Aorta (tissue), 5 donors: Measurements from ENCODE around the gene RAB3D. TPM values are rescaled to one million over a fixed set of nuclear protein-coding genes. Genes with fewer than 3 reads are reported as not detected.
"Not testable (repeated sequence)": the region's sequence is repeated elsewhere in the genome, so short reads cannot be mapped to it uniquely, and the experiment has no call there.

Experiments used
- ATAC-seq: fragments of 200-7000 bp; cut with Tn5 transposase; one replicate; pipeline ENCODE4 v1.9.1; 2022; ENCODE audit warnings: moderate library complexity; ENCODE audit not compliant: low FRiP score
- DNase-seq, 2 donors: peaks; one replicate each; pipeline ENCODE4 v3.0.0-alpha.2; 2020
- H3K27ac ChIP-seq, 2 donors: one replicate each; pipeline ENCODE4 v1.5.1; 2013; ENCODE audit warnings: low read length in 2 of 2, mild to moderate bottlenecking in 2 of 2, moderate library complexity in 2 of 2, control low read depth in 1 of 2, inconsistent platforms in 1 of 2, low read depth in 1 of 2
- H3K27me3 ChIP-seq, 2 donors: one replicate each; pipeline ENCODE4 v1.6.1; 2013; ENCODE audit warnings: control low read depth in 1 of 2, low read length in 1 of 2, mild to moderate bottlenecking in 1 of 2, moderate library complexity in 1 of 2; ENCODE audit not compliant: insufficient read depth in 2 of 2, control insufficient read depth in 1 of 2
- H3K36me3 ChIP-seq, 2 donors: one replicate each; pipeline ENCODE4 v1.6.1; 2013; ENCODE audit warnings: control low read depth in 1 of 2, low read length in 1 of 2, mild to moderate bottlenecking in 1 of 2; ENCODE audit not compliant: insufficient read depth in 2 of 2, control insufficient read depth in 1 of 2
- H3K4me1 ChIP-seq, 2 donors: one replicate each; pipeline ENCODE4 v1.6.1; 2013; ENCODE audit warnings: low read length in 2 of 2, control low read depth in 1 of 2, mild to moderate bottlenecking in 1 of 2, moderate library complexity in 1 of 2; ENCODE audit not compliant: insufficient read depth in 2 of 2, control insufficient read depth in 1 of 2
- H3K4me3 ChIP-seq, 2 donors: one replicate each; pipeline ENCODE4 v1.5.1; 2013; ENCODE audit warnings: low read length in 2 of 2, control low read depth in 1 of 2, mild to moderate bottlenecking in 1 of 2
- H3K9me3 ChIP-seq: one replicate; pipeline ENCODE4 v1.6.1; 2013; ENCODE audit warnings: mild to moderate bottlenecking, low read length; ENCODE audit not compliant: control insufficient read depth
- WGBS, 2 donors: extraction: QIAGEN DNeasy Blood & Tissue Kit; methylation state at CpG; one replicate each; pipeline ENCODE4 v1.1.7; 2013; 5-methylcytosine and 5-hydroxymethylcytosine counted together
- intact Hi-C, 2 donors: fragments of 100-400 bp; cut with DNase I; formaldehyde crosslinking; loops; one replicate each; pipeline versions ENCODE4 v1.14.2 to v1.15.0; 2022
- polyA plus RNA-seq, 2 donors: library from polyadenylated mRNA; stranded (reverse); fragments of 200-250 nt; gene quantifications; one replicate each; pipeline ENCODE4 v1.2.3, GENCODE V29; 2013
- total RNA-seq, 2 donors: library from RNA; stranded (reverse); fragmentation: NEBNext Ultra II Directional; extraction: Animal tissue kit (Norgen Biotek cat#: 25700); gene quantifications; one replicate each; pipeline ENCODE4 v1.2.1, GENCODE V29; 2021
- donor health status: healthy with polysubstance abuse.
- donor health status: Bipolar disorder and iron deficiency.
- donor health status: DM: no; HTN: no; CAD: no.
- donor health status: DM: no; HTN: no; CAD: no.
- donor health status: DM: yes; HTN: yes; CAD: no.

RAB3D gene
- total and polyA plus RNA-seq, 4 donors = 3.0 to 32.7 (median 16.9) TPM

DNA sequence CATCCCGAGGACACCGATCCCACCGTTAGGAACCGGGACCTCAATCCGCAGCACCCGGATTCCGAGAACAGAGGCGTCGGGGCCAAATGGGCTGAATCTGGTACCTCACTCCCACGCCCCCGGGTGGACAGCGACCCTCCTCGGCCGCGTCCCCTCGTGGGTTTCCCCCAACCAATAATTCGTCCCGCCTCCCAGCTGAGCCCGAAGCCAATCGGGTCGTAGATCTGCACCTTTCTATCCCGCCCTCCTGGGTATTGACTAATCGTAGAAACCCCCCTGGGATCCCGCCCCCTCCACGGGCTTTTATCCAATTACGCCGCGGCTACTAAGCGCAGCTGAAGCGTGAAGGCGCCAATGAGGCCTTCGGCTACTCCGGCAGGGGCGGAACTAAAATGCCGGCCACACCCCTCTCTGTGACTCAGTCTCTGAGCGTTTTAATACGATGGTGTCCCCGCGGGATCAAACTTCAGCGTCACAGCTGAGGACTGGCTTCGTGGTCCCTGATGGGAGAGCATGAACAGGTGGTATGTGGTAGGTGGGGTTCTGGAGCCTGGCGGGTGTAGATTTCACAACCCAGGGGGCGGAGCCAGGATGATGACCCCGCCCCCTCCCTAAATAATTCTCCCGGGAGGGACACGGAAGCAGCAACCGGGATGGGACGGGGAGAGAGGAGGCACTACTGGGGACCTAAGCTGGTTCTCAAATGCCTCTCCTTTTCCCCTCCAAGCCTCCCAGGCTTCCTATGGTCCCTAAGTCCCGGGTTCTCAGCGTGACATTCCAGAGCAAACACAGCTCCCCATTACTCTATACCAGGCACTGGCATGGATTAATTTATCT lies 6.9 kb upstream of the RAB3D start, which contains the start of the genes CCDC159 and TMEM205:
CCDC159 (plus strand) TSS at position 416 of the 837 bp plus-strand sequence; CDS start at position 504, 88 bp downstream.
TMEM205 (minus strand) TSS at position 165 of the 837 bp plus-strand sequence. CDS start 649 bp downstream, outside the sequence.
- Histone ChIP-seq H3K4me1 (no peaks in the 10 kb centered on the region), H3K4me3 (peak within 1 kb of the TSS; percentile 39 to 51), H3K9me3 (peaks cover 1% of the 10 kb centered on the region), H3K27ac (peak within 1 kb of the TSS; percentile 36 to 69), H3K36me3 (no peaks in the 10 kb centered on the region), H3K27me3 (no peaks in the 10 kb centered on the region)
- DNase-seq (peak; percentile 99), ATAC-seq (peak; percentile 95)
- intact Hi-C loops = no loop called here
- WGBS, 2 donors = 0% methylated on average over 50 of the region's 50 CpGs

DNA sequence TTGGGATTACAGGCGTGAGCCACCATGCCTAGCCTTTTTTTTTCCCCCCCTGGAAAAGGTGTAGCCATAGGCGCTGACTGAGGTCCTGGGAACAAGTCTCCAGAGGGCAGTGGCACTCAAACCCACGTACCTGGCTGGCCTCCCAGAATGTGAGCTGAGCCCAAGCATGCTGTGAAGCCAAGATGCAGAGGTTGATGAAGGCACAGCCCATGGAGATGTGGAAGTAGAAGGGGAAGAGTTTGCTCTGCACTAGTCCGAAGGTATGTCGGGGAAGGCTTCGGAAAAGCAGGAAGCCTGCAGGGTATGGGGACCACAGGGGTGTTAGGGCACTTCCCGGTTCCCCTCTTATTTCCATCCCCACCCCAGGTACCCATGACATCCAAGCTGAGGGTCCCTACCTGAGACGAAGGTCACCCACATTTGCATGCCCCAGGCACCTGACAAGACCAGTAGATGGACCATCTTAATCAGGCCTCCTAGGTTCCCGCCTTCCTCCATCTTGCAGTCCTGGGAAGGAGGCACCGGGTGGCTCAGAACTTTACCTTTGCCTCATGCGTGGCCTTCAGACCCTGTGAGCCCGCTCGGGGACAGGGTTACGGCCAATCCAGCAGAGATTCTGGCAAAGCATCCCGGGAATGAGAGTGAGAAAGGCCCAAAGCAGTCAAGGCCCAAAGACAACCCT lies 5.8 kb upstream of the RAB3D start:
- H3K36me3 ChIP-seq = no peaks in the 10 kb centered on the region
- ATAC-seq (no peak), DNase-seq (no peak)
- H3K9me3 ChIP-seq = peaks cover 1% of the 10 kb centered on the region
- H3K27ac ChIP-seq = peak overlapping the region in 1 of 2 donors; percentile 16
- H3K4me3 ChIP-seq = peak overlapping the region in 1 of 2 donors; percentile 39
- H3K27me3 ChIP-seq = no peaks in the 10 kb centered on the region
- 20 to 25% methylated on average over 15 of the region's 15 CpGs for WGBS, 2 donors
- intact Hi-C loops = no loop called here
- no peaks in the 10 kb centered on the region for H3K4me1 ChIP-seq

DNA sequence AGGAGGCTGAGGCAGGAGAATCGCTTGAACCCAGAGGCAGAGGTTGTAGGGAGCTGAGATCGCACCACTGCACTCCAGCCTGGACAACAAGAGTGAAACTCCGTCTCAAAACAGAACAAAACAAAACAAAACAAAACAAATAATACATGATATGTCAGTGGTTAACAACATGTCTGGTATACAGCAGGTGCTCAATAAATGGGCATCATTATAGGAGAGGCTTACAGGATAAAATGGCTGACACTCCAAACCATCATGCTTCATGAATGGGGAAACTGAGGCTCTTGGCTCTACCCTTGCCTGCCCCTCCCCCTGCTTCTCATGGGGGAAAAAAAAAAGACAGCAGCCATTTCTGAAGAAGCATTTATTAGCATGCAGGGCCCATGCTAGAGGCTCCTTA lies 3.0 kb upstream of the RAB3D start:
- ATAC-seq (no peak), DNase-seq (no peak)
- 86 to 95% methylated on average over 3 of the region's 3 CpGs for WGBS, 2 donors
- Histone ChIP-seq H3K4me3 (no peak overlapping the region), H3K4me1 (no peaks in the 10 kb centered on the region), H3K27ac (no peak overlapping the region), H3K27me3 (no peaks in the 10 kb centered on the region), H3K36me3 (no peaks in the 10 kb centered on the region), H3K9me3 (no peaks in the 10 kb centered on the region)
- intact Hi-C loops = no loop called here

DNA sequence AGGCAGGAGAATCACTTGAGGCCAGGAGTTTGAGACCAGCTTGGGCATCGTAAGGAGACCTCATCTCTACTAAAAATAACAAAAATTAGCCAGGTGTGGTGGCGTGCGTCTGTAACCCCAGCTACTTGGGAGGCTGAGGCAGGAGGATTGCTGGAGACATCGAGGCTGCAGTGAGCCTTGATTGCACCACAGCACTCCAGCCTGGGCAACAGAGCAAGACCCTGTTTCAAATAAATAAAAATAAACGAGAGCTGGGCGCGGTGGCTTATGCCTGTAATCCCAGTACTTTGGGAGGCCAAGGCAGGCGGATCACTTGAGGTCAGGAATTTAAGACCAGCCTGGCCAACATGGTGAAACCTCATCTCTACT lies 626 bp upstream of the RAB3D start:
- H3K4me1 ChIP-seq, H3K9me3 ChIP-seq, ATAC-seq, H3K36me3 ChIP-seq, H3K4me3 ChIP-seq, H3K27me3 ChIP-seq, DNase-seq, intact Hi-C loops: not testable (repeated sequence)
- 77 to 80% methylated on average over 8 of the region's 8 CpGs for WGBS, 2 donors
- H3K27ac ChIP-seq = peak overlapping the region in 1 of 2 donors; percentile 7

DNA sequence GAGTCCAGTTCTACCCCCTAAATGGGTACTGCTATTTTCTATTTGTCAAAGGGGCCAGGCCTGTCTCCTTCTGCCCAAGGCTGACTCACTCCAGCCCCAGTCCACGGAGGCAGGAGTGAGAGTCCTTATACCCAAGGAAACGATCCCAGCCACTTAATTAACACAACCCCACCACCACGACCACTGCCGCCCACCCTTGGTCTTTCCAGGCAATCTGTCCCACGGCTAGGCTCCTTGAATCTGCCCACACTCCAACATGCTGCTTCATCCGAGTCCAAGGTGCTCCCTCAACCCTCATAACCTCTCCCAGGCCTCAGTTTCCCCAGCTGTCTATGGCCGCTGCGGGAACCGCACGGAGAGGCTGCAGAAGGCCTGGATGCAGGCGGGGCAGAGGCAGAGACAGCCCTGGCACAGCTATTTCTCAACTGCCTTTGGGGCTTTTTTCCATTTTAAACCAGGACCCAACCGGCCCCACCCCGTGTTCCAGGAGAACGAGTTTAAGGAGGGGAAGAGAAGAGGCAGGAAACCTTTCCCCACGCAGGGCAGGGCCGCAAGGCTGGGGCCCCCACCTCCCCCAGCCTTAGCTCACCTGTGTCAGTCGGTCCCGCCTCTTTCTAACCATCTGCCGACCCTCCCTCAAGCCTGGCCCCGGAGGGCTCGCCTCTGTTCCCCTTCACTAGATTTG lies 746 bp downstream of the RAB3D start:
- H3K36me3 ChIP-seq = peaks cover 0 to 4% of the 10 kb centered on the region in 2 donors
- no peaks in the 10 kb centered on the region for H3K27me3 ChIP-seq
- H3K27ac ChIP-seq = no peak overlapping the region
- no peaks in the 10 kb centered on the region for H3K4me1 ChIP-seq
- intact Hi-C loops = loop anchor here in 1 of 2 donors (5.0 kb wide), 2 partner anchors 39 to 41 kb away; partner anchors contain the start of gene TSPAN16
- H3K4me3 ChIP-seq = peak overlapping the region; percentile 58 to 72
- DNase-seq = no peak
- ATAC-seq = peak; percentile 49
- 10 to 11% methylated on average over 21 of the region's 21 CpGs for WGBS, 2 donors
- no peaks in the 10 kb centered on the region for H3K9me3 ChIP-seq

DNA sequence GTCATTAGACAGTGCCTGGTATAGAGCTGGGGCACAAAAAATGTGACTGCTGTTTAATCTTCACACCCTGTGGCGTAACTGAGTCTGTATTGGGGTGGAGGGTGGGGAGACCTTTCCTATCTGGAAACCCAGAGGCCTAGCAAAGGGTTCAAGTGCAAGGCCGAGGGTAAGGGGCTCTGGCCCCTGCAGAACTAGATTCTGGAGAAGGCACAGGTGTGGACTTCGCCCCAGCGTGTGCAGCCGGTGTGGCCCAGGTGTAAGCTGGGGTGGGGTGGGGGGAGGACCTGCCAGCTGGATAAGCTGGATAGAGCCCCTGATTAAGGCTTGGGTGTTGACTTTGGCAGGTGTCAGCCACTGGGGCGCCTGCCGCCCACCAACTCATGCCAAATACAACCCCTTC lies 1.3 kb downstream of the RAB3D start:
- no peak overlapping the region for H3K4me3 ChIP-seq
- WGBS, 2 donors = 57 to 66% methylated on average over 7 of the region's 7 CpGs
- peaks cover 0 to 6% of the 10 kb centered on the region in 2 donors for H3K36me3 ChIP-seq
- H3K27me3 ChIP-seq = no peaks in the 10 kb centered on the region
- intact Hi-C loops = loop anchor here in 1 of 2 donors (5.0 kb wide), 2 partner anchors 39 to 41 kb away; partner anchors contain the start of gene TSPAN16
- H3K27ac ChIP-seq = no peak overlapping the region
- DNase-seq = no peak
- no peak for ATAC-seq
- H3K9me3 ChIP-seq = no peaks in the 10 kb centered on the region
- H3K4me1 ChIP-seq = no peaks in the 10 kb centered on the region

DNA sequence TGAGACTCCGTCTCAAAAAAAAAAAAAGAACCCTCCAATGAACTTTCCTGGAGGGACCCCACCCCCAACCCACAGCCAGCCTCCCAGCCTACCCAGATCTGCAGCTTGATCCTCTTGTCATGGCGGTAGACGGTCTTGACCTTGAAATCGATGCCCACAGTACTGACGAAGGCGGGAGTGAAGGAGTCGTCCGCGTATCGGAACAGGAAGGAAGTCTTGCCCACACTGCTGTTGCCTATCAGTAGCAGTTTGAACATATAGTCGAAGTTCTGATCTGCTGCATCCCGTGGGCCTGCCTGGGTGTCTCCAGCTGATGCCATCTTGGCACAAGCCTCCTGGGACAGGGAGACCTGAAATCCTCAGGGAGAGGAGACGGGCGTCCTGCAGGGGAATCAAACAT lies 2.4 kb downstream of the RAB3D start:
- Histone ChIP-seq H3K9me3 (no peaks in the 10 kb centered on the region), H3K4me3 (no peak overlapping the region), H3K27ac (no peak overlapping the region), H3K4me1 (no peaks in the 10 kb centered on the region), H3K36me3 (peaks cover 0 to 6% of the 10 kb centered on the region in 2 donors), H3K27me3 (no peaks in the 10 kb centered on the region)
- DNase-seq (no peak), ATAC-seq (no peak)
- intact Hi-C loops = loop anchor here in 1 of 2 donors (5.0 kb wide), 2 partner anchors 40 kb away; partner anchors contain the start of gene TSPAN16
- WGBS, 2 donors = 88 to 93% methylated on average over 13 to 14 of the region's 14 CpGs

DNA sequence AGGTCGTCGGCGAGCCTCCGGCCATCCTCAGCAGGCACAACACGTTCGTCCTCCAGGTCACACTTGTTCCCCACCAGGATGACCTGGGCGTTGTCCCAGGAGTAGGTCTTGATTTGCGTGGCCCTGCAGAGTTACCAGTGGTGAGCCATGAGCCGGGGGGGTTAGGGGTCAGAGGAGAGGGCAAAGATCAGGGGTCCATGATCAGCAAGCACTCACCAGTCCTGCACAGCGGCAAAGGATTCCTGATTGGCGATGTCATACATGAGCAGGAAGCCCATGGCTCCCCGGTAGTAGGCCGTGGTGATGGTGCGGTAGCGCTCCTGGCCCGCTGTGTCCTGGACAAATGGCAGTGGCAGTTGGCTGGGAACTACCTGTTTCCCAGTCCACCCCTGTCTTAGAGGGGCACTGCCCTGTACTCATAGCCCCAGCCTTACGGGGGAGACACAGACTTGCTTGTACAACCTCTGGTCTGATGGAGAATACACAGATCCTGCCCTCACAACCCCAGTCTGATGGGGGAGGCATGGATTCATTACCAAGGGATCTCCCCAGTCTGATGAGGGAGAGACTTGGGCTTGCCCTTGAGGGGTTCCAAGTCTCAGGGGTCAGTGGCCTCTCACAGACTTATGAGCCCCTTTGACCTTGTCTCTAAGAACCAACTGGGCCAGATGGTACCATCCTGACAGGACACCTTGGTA lies 3.9 kb downstream of the RAB3D start:
- DNase-seq (no peak), ATAC-seq (no peak)
- WGBS, 2 donors = 91 to 92% methylated on average over 17 of the region's 17 CpGs
- Histone ChIP-seq H3K4me3 (no peak overlapping the region), H3K36me3 (peaks cover 0 to 6% of the 10 kb centered on the region in 2 donors), H3K27ac (no peak overlapping the region), H3K9me3 (no peaks in the 10 kb centered on the region), H3K27me3 (no peaks in the 10 kb centered on the region), H3K4me1 (no peaks in the 10 kb centered on the region)
- intact Hi-C loops = loop anchor here in 1 of 2 donors (5.0 kb wide), 2 partner anchors 38 to 42 kb away; partner anchors contain the start of gene TSPAN16
